HCT116 (cell line): ENCODE data around the gene USP15. TPM values are rescaled to one million over a fixed set of nuclear protein-coding genes. Genes with fewer than 3 reads are reported as not detected.

Experiments
- ATAC-seq: fragments of 200-7000 bp; cut with Tn5 transposase; 2 replicates; pipeline ENCODE4 v1.9.1; 2020; ENCODE audit warnings: mild to moderate bottlenecking, moderate library complexity
- BruUV-seq: library from RNA; stranded (reverse); fragments of 400-500 nt; replicated peaks from 2 replicates; lab custom pipeline; 2021; lab: Mats Ljungman, UMichigan
- CTCF ChIA-PET: fragments of 300-600 bp; sonication (Branson Sonifier 250); formaldehyde crosslinking; loops from one replicate; lab custom pipeline; 2021; ENCODE audit warnings: antibody characterized with exemption; lab: Charles Lee
- POLR2A ChIA-PET: fragments of 300-600, 350-600 bp; sonication (Branson Sonifier 250); formaldehyde crosslinking; loops from one replicate; lab custom pipeline; 2021; ENCODE audit warnings: antibody characterized with exemption; lab: Charles Lee
- RAD21 ChIA-PET, 2 experiments: fragments of 300-600 bp; sonication (Branson Sonifier 250); formaldehyde crosslinking; loops; one replicate each; lab custom pipeline; 2023; ENCODE audit warnings: low total read pairs in 2 of 2; ENCODE audit not compliant: uncharacterized antibody in 2 of 2, unreplicated experiment in 2 of 2, low non-redundant PET in 1 of 2; lab: Charles Lee
- DNase-seq: peaks from one replicate; pipeline ENCODE4 v3.0.0-alpha.2; 2010; ENCODE audit warnings: low read depth, low spot score
- H2AFZ ChIP-seq: fragments of 200-600 bp; shearing (Covaris generic), sonication (generic); 2 replicates; pipeline ENCODE4 v1.6.1; 2017; ENCODE audit warnings: low read depth, mixed run types, mixed read lengths, antibody characterized with exemption, low read length; ENCODE audit not compliant: poor library complexity, severe bottlenecking
- H3K27ac ChIP-seq: 2 replicates; pipeline ENCODE4 v1.5.1; 2012; ENCODE audit warnings: low read depth, low read length
- H3K27me3 ChIP-seq: fragments of 200-600 bp; sonication (generic); 2 replicates; pipeline ENCODE4 v1.6.1; 2016; ENCODE audit warnings: mixed run types, low read length, mixed read lengths; ENCODE audit not compliant: insufficient read depth
- H3K36me3 ChIP-seq, 2 experiments: fragments of 200-500 bp in 1 of 2; fragments of 200-600 bp in 1 of 2; sonication (Bioruptor generic) in 1 of 2; sonication (generic) in 1 of 2; 2 replicates each; pipeline versions ENCODE4 v1.5.1 to v1.6.1; 2014 to 2016; ENCODE audit warnings: low read length in 2 of 2, inconsistent platforms in 1 of 2, mixed read lengths in 1 of 2, mixed run types in 1 of 2; ENCODE audit not compliant: insufficient read depth in 2 of 2, control insufficient read depth in 1 of 2
- H3K4me1 ChIP-seq, 2 experiments: fragments of 200-600 bp in 1 of 2; sonication (generic) in 1 of 2; 2 replicates each; pipeline versions ENCODE4 v1.5.1 to v1.6.1; 2012 to 2017; ENCODE audit warnings: low read length in 2 of 2, inconsistent platforms in 1 of 2, mild to moderate bottlenecking in 1 of 2, mixed read lengths in 1 of 2, mixed run types in 1 of 2, moderate library complexity in 1 of 2; ENCODE audit not compliant: insufficient read depth in 2 of 2, control insufficient read depth in 1 of 2
- H3K4me2 ChIP-seq: fragments of 200-600 bp; sonication (generic); 2 replicates; pipeline ENCODE4 v1.6.1; 2017; ENCODE audit warnings: mixed run types, low read length, mixed read lengths
- H3K4me3 ChIP-seq, 2 experiments: fragments of 200-600 bp in 1 of 2; sonication (generic) in 1 of 2; replicated peaks in 1 of 2; 2 replicates each; pipeline ENCODE4 v1.5.1; 2011 to 2016; ENCODE audit warnings: low read length in 2 of 2, control low read depth in 1 of 2, low read depth in 1 of 2, mild to moderate bottlenecking in 1 of 2, mixed read lengths in 1 of 2, mixed run types in 1 of 2
- H3K79me2 ChIP-seq: fragments of 200-600 bp; sonication (generic); 2 replicates; pipeline ENCODE4 v1.6.1; 2017; ENCODE audit warnings: mild to moderate bottlenecking, mixed run types, low read length, moderate library complexity, mixed read lengths; ENCODE audit not compliant: insufficient read depth
- H3K9ac ChIP-seq: fragments of 200-600 bp; sonication (generic); 2 replicates; pipeline ENCODE4 v1.6.1; 2016; ENCODE audit warnings: low read length, mixed read lengths
- H3K9me2 ChIP-seq: fragments of 200-600 bp; sonication (generic), shearing (Covaris generic); 2 replicates; pipeline ENCODE4 v1.6.1; 2017; ENCODE audit warnings: mixed run types, mild to moderate bottlenecking, moderate library complexity; ENCODE audit not compliant: insufficient read depth
- H3K9me3 ChIP-seq, 2 experiments: fragments of 200-500 bp in 1 of 2; fragments of 200-600 bp in 1 of 2; sonication (Bioruptor generic) in 1 of 2; sonication (generic) in 1 of 2; 2 replicates each; pipeline ENCODE4 v1.6.1; 2014 to 2017; ENCODE audit warnings: low read length in 2 of 2, mixed read lengths in 2 of 2, inconsistent platforms in 1 of 2, low read depth in 1 of 2, mild to moderate bottlenecking in 1 of 2, mixed run types in 1 of 2, moderate library complexity in 1 of 2; ENCODE audit not compliant: control insufficient read depth in 1 of 2, insufficient read depth in 1 of 2
- H4K20me1 ChIP-seq: fragments of 200-600 bp; sonication (generic), shearing (Covaris generic); 2 replicates; pipeline ENCODE4 v1.6.1; 2017; ENCODE audit warnings: mixed run types, mild to moderate bottlenecking, moderate library complexity; ENCODE audit not compliant: insufficient read depth
- CBX3 ChIP-seq: IDR thresholded peaks from 2 replicates; pipeline ENCODE4 v1.6.1; 2012; ENCODE audit warnings: low read depth
- CEBPB ChIP-seq: IDR thresholded peaks from 2 replicates; pipeline ENCODE4 v1.6.1; 2012; ENCODE audit warnings: low read depth
- EGR1 ChIP-seq: IDR thresholded peaks from 2 replicates; pipeline ENCODE4 v1.6.1; 2012; ENCODE audit warnings: low read depth
- ELF1 ChIP-seq: IDR thresholded peaks from 2 replicates; pipeline ENCODE4 v1.6.1; 2012; ENCODE audit warnings: low read depth, borderline replicate concordance
- EZH2 ChIP-seq: fragments of 200-600 bp; sonication (generic); IDR thresholded peaks from 2 replicates; pipeline ENCODE4 v1.6.1; 2017; ENCODE audit warnings: antibody characterized with exemption, mixed run types
- EZH2phosphoT487 ChIP-seq: fragments of 200-600 bp; IDR thresholded peaks from 2 replicates; pipeline ENCODE4 v1.6.1; 2018; ENCODE audit warnings: antibody characterized with exemption, borderline replicate concordance
- FOSL1 ChIP-seq: IDR thresholded peaks from 2 replicates; pipeline ENCODE4 v1.6.1; 2012; ENCODE audit warnings: low read depth
- JUND ChIP-seq: IDR thresholded peaks from 2 replicates; pipeline ENCODE4 v1.6.1; 2012
- MAX ChIP-seq: IDR thresholded peaks from 2 replicates; pipeline ENCODE4 v1.6.1; 2012
- POLR2A ChIP-seq: IDR thresholded peaks from 2 replicates; pipeline ENCODE4 v1.7.0; 2011; ENCODE audit warnings: borderline replicate concordance; ENCODE audit not compliant: insufficient read depth, insufficient read length; ENCODE audit errors: extremely low read depth
- POLR2AphosphoS5 ChIP-seq: IDR thresholded peaks from 2 replicates; pipeline ENCODE4 v1.6.1; 2011; ENCODE audit warnings: mild to moderate bottlenecking, low read depth, low read length, moderate library complexity
- RAD21 ChIP-seq: IDR thresholded peaks from 2 replicates; pipeline ENCODE4 v1.6.1; 2012; ENCODE audit warnings: low read depth, mild to moderate bottlenecking
- SP1 ChIP-seq: IDR thresholded peaks from 2 replicates; pipeline ENCODE4 v1.6.1; 2012; ENCODE audit warnings: low read depth
- SRF ChIP-seq: IDR thresholded peaks from 2 replicates; pipeline ENCODE4 v1.6.1; 2012; ENCODE audit warnings: low read depth
- YY1 ChIP-seq: IDR thresholded peaks from 2 replicates; pipeline ENCODE4 v1.6.1; 2011; ENCODE audit warnings: low read length, low read depth, moderate library complexity, mild to moderate bottlenecking; ENCODE audit not compliant: insufficient replicate concordance; ENCODE audit errors: extremely low read depth
- ZFX ChIP-seq: fragments of 450-650 bp; IDR thresholded peaks from 2 replicates; pipeline ENCODE4 v1.6.1; 2017
- intact Hi-C: fragments of 100-400 bp; cut with micrococcal nuclease; formaldehyde crosslinking; loops from 2 replicates; pipeline ENCODE4 v1.10.0; 2022
- total RNA-seq: library from RNA; stranded (reverse); gene quantifications from one replicate; pipeline ENCODE4 v1.2.1, GENCODE V29; 2021; ENCODE audit not compliant: unreplicated experiment
- TF ChIP-seq, protein P1 (sequence below): IDR thresholded peaks from 2 replicates; pipeline ENCODE4 v1.6.1; 2012
- TF ChIP-seq, protein P2 (sequence below), 3 experiments: fragments of 200-600 bp in 1 of 3; sonication (generic) in 1 of 3; IDR thresholded peaks in 2 of 3; conservative IDR thresholded peaks in 1 of 3; 2 replicates each; pipeline ENCODE4 v1.5.1; 2012 to 2017; ENCODE audit warnings: low read depth in 2 of 3, low read length in 2 of 3, antibody characterized with exemption in 1 of 3, borderline replicate concordance in 1 of 3, control low read depth in 1 of 3, mild to moderate bottlenecking in 1 of 3, mixed read lengths in 1 of 3, mixed run types in 1 of 3, moderate library complexity in 1 of 3; ENCODE audit not compliant: insufficient read depth in 1 of 3

Gene USP15
- total RNA-seq, 1 experiment from 2014 or later, result 49.5 TPM

DNA sequence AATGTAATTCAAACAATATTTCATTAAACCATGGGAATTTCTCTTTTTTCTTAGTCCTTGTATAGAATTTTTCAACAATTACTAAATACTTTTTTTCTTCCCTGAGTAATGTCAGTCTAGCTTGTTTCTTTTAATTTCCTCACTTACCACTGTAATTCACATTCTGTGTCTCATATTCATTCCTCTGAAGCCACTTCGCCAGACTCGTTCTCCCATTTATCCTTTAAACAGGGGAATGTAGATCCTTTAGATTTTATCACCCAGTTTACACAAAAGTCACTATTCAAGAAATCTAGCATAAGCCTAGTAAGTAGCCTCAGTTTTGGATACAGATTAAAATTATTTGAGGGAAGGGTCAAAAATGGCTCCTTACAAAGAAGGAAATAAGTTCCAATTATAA lies 6.8 kb downstream of the USP15 start:
- Histone ChIP-seq H3K9ac (no peak overlapping the region), H3K79me2 (peaks cover 100% of the 10 kb centered on the region), H3K9me2 (no peaks in the 10 kb centered on the region), H2AFZ (no peak overlapping the region), H4K20me1 (peaks cover 31% of the 10 kb centered on the region), H3K4me2 (no peak overlapping the region), H3K4me1 (peaks cover 1 to 10% of the 10 kb centered on the region in 2 experiments; a peak in 2 of 4 replicates), H3K9me3 (no peaks in the 10 kb centered on the region), H3K27me3 (no peaks in the 10 kb centered on the region), H3K27ac (no peak overlapping the region), H3K36me3 (no peaks in the 10 kb centered on the region), H3K4me3 (no peak overlapping the region)
- DNase-seq (no peak), ATAC-seq (no peak)
- intact Hi-C loops, result loop anchor here (10.0 kb wide), 2 partner anchors 338 to 548 kb away; no protein-coding TSS in a partner anchor
- BruUV-seq, result no TSS peak
- RAD21 ChIA-PET, result no interaction called here
- TF ChIP-seq MAX (no peak), POLR2A (no peak), EZH2phosphoT487 (no peak), FOSL1 (no peak), RAD21 (no peak), EZH2 (no peak)
- TF ChIP-seq, protein P1, sequence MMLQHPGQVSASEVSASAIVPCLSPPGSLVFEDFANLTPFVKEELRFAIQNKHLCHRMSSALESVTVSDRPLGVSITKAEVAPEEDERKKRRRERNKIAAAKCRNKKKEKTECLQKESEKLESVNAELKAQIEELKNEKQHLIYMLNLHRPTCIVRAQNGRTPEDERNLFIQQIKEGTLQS, result no peak
- CTCF ChIA-PET, result no interaction called here
- POLR2A ChIA-PET, result no interaction called here

- H3K4me1 ChIP-seq, result peaks cover 0 to 10% of the 10 kb centered on the region in 2 experiments; a peak in 1 of 4 replicates
- peaks cover 100% of the 10 kb centered on the region for H3K79me2 ChIP-seq
- H3K9me3 ChIP-seq, result no peaks in the 10 kb centered on the region
- no peaks in the 10 kb centered on the region for H3K27me3 ChIP-seq
- CTCF ChIA-PET, result no interaction called here
- RAD21 ChIA-PET, result no interaction called here
- no TSS peak for BruUV-seq
- no peak overlapping the region for H3K4me2 ChIP-seq
- ATAC-seq (no peak), DNase-seq (no peak)
- H3K27ac ChIP-seq, result no peak overlapping the region
- H4K20me1 ChIP-seq, result peaks cover 32% of the 10 kb centered on the region
- POLR2A ChIA-PET, result no interaction called here
- intact Hi-C loops, result loop anchor here (10.0 kb wide), 2 partner anchors 337 to 547 kb away; no protein-coding TSS in a partner anchor
- H3K9ac ChIP-seq, result no peak overlapping the region
- no peak overlapping the region for H3K4me3 ChIP-seq
- no peaks in the 10 kb centered on the region for H3K9me2 ChIP-seq
- H2AFZ ChIP-seq, result no peak overlapping the region
- no peaks in the 10 kb centered on the region for H3K36me3 ChIP-seq
- TF ChIP-seq POLR2AphosphoS5 (no peak), FOSL1 (no peak), SP1 (no peak), EGR1 (no peak), JUND (no peak), ELF1 (no peak), YY1 (no peak), RAD21 (no peak), POLR2A (no peak), EZH2 (no peak), ZFX (no peak), SRF (no peak), CBX3 (no peak), CEBPB (no peak), MAX (no peak)
- TF ChIP-seq, protein P2, sequence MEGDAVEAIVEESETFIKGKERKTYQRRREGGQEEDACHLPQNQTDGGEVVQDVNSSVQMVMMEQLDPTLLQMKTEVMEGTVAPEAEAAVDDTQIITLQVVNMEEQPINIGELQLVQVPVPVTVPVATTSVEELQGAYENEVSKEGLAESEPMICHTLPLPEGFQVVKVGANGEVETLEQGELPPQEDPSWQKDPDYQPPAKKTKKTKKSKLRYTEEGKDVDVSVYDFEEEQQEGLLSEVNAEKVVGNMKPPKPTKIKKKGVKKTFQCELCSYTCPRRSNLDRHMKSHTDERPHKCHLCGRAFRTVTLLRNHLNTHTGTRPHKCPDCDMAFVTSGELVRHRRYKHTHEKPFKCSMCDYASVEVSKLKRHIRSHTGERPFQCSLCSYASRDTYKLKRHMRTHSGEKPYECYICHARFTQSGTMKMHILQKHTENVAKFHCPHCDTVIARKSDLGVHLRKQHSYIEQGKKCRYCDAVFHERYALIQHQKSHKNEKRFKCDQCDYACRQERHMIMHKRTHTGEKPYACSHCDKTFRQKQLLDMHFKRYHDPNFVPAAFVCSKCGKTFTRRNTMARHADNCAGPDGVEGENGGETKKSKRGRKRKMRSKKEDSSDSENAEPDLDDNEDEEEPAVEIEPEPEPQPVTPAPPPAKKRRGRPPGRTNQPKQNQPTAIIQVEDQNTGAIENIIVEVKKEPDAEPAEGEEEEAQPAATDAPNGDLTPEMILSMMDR (IDR thresholded peaks at IDR 0.05 in 2 of 3, conservative IDR thresholded peaks at IDR 0.05 in 1 of 3; ENCODE audit: borderline replicate concordance in 1 of 3, insufficient read depth in 1 of 3, low read depth in 2 of 3, low read length in 2 of 3), result no peak
Measured at GRCh38 chr12:62267480-62267879, 7.3 kb downstream of the USP15 start.
